Left renal pelvis (tissue), 4 donors: Measurements from ENCODE around the gene LRRC59. TPM values are rescaled to one million over a fixed set of nuclear protein-coding genes. Genes with fewer than 3 reads are reported as not detected.
A peak's percentile ranks its signal among the peaks of the same experiment; 100 is the strongest.

Source experiments
- DNase-seq, 4 donors: peaks; one replicate each; pipeline ENCODE4 v3.0.0-alpha.2; 2013; ENCODE audit warnings: low read depth in 4 of 4, low spot score in 3 of 4
- polyA plus RNA-seq, 4 donors: library from polyadenylated mRNA; unstranded; fragments of 120-200 nt; gene quantifications; one replicate each; pipeline ENCODE4 v1.2.1, GENCODE V29; 2013; ENCODE audit not compliant: insufficient read length in 4 of 4

LRRC59 gene
- polyA plus RNA-seq, 4 donors: 56.8 to 66.3 (median 64.4) TPM

DNA sequence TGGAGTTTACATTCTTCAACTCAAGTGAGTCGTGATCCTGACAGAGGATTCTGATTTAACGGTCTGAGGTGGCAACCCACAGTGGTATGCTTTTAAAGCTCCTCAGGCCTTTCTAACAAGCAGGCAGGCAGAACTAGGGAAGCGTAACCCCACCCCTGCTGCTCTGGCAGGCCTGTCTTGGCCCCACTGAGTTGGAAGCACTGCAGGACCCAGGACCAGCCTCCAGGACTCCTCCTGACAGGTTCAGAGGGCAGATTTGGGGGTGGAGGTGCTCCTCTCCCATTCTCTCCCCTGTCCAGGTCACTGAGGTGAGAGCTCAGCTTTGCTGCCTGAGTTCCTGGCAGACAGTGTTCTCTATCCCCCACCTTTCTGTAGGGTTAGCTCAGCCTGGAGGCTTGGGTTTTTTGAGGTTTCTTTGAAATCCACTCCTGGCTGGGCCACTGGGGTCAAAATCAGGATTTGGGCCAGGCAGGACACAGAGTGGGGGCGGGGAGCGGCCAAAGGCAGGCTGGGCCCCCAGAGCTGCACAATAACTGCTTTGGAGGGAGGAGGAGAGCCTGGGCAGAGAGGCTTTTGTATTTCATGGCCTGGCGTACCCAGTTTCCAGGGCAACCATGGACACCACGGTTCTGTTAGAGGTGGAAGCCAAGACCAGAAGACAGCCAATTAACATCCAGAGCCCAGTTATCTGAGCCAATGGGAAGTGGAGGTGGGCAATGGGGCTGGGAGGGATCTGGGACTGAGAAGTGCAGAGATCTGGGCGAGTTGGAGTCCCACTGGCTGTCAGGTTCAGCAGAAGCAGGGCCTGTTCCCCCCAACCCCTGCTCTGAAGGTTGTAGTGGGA is 33.9 kb downstream of the LRRC59 start:
- DNase-seq: peak in 1 of 4 donors; percentile 25

DNA sequence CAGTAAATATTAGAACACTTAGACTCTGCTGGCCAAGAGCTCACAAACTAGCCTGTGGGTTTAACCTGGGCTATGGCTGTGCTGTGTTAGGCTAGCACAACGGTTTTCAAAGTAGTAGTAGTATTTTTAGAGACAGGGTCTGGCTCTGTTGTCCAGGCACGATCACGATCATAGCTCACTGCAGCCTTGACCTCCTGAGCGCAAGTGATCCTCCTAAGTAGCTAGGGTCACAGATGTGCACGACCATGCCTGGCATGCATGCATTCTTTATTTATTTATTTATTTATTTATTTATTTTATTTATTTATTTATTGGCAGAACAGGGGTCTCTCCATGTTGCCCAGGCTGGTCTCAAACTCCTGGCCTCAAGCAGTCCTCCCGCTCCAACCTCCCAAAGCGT is 34.7 kb downstream of the LRRC59 start:
- DNase-seq: no peak

DNA sequence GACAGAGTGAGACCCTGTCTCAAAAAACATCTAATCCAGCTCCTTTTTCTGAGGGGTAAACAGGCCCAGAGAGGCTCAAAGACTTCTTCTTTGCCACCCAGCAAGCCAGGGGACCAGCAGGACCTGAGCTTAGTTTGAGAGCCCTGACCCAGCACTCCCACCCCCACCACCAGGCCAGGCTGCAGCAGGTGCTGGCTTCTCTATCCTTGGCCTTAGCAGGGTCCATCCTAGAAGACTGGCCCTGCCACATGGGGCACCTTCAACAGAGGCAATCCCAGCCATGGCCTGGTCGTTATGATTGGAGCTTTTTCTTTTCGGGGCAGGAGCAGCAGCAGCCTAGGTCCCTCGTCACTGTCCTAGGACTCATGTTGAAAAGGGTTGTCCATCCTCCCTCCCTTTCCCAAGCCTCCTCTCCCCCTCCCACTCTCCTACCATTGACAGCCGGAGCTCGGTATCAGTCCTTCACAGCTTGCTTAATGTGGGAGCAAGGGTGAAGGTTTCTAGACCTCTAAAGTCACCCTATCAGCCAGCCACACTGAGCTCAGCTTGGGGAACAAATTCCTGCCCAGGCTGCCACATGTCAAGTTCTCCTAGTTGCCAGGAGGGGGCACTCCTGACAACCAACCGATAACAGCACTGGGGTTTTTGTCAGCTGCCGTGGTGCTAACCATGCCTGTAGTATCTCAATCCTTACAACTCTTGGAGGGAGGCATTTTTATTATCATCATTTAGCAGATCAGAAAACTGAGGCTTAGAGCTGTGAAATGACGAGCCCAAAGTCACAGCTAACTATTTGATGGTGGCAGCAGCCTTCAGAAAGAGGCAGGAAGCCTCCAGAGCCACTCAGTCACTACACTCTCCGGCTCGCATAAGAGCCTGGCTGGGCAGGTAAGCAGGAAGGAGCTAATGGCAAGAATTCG is 35.5 kb downstream of the LRRC59 start:
- peak in 1 of 4 donors; percentile 36 for DNase-seq

DNA sequence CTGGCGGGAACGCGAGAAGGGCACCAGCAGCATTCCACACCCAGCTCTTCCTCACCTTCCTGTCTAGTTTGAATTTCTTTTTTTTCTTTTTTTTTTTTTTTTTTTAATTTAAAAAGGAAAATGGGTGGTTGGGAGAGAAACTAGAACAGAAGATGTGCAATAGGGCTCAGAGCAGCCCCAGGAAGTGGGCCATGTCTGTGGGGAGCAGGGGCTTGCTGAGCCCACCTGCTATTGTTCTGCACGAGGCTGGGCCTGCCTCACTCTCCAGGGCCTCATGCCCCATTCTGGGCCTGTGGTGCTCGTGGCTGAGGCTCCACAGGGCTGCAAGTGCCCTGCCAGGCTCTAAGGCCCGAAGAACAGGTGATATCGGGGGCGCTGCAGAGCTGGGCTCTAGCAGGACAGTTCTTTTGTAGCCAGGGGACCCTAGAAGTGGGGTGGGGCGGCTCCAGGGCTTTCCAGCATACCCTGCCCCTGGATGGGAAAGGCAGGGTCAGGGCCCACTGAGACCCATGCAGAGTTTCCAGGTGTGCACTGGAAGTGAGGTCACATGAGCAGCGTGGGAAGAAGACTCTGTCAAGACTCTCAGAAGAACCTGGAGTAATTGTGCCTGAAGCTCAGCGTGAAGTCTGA is 36.7 kb downstream of the LRRC59 start:
- DNase-seq: no peak

DNA sequence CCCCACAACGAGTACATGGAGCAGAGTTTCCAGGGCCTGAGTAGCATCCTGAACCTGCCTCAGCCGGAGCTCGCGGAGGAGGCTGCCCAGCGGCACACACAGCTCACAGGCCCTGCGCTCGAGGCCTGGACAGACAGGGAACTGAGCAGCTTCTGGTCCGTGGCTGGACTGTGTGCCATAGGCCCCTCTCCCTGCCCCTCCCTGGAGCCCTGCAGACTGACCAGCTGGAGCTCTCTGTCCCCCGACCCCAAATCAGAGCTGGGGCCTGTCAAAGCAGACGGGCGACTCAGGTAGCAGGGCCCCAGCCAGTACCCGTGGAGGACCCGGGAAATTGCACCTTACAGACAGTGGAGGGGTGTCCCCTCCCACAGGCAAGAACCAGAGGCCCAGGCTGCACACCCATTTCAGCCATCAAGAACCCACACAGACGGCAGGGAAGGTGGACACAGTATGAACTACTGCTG is 37.3 kb downstream of the LRRC59 start:
- DNase-seq: no peak

DNA sequence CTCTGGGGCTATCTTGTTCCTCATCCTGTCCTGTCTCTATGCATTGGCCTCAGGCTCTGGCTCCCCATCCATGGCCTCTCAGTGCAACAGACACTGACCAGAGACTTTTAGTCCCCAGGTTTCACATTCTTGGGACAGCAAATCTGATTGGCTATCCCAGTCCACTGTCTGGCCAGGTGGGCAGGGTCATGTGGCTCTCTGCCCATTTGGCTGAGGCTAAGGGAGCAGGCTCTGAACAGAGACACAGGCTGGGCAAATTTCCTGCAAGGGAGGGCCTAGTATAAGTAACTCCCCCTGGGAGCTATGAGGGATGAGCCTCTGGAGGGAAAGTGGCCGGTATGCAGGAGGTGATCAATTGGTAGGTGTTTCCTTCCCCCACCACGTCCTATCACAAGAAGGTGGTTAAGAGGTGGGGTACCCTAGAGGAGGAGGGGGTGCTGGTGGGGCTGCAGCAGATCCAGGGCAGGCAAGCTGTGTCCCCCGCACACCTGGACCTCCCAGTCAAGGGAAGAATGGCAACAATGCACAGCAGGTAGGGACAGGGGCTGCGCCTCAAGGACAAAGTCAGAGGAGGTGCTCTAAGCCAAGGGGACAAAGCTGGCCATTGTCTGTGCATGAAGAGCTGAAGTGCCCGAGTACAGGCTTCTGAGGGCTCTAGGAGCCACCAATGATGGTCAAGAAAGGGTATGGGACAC is 38.2 kb downstream of the LRRC59 start:
- DNase-seq: no peak

DNA sequence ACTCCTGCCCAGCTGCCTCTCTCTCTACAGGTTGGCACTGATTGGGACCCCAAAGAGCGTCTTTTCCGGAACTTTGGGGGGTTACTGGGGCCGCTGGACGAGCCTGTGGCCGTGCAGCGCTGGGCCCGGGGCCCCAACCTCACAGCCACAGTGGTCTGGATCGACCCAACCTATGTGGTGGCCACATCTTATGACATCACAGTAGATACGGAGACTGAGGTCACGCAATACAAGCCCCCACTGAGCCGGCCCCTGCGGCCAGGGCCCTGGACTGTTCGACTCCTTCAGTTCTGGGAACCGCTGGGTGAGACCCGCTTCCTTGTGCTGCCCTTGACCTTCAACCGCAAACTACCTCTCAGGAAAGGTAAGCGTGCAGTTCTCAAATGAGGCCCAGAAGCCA is 39.1 kb downstream of the LRRC59 start:
- DNase-seq: no peak

DNA sequence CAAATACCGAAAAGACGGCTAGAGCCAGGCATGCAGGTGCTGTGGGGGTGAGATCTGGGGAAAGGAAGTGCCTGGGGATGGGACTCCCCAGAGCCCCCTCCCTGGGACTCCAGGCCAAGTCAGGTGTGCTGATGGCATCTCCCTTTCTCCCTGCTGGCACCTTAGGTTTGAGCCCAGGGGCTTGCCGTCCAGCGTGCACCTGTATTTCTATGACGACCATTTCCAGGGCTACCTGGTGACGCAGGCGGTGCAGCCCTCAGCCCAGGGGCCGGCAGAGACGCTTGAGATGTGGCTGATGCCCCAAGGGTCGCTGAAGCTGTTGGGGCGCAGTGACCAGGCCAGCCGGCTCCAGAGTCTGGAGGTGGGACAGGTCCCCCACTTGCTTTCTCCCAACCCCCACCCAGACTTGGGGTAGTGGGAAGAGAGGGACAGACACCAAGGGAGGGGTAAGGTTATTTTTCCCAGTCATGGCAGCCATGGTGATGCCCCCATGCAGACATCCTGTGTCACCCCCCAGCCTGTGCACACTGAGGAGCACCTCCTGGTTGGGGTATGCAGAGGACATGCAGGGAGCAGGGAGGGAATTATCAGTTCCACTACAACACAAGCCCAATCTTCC is 40.3 kb downstream of the LRRC59 start:
- no peak for DNase-seq

DNA sequence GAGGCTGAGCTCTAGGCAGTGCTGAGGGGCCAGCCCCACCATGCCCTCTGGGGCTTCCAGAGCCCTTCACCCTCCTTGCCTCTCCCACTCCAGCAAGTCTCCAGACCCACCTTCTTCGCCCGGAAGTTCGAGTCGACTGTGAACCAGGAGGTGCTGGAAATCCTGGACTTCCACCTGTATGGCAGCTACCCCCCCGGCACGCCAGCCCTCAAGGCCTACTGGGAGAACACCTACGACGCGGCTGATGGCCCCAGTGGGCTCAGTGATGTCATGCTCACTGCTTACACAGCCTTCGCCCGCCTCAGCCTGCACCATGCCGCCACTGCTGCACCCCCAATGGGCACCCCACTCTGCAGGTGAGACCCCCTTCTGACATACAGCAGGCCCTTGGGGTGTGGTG is 40.9 kb downstream of the LRRC59 start:
- DNase-seq: no peak

DNA sequence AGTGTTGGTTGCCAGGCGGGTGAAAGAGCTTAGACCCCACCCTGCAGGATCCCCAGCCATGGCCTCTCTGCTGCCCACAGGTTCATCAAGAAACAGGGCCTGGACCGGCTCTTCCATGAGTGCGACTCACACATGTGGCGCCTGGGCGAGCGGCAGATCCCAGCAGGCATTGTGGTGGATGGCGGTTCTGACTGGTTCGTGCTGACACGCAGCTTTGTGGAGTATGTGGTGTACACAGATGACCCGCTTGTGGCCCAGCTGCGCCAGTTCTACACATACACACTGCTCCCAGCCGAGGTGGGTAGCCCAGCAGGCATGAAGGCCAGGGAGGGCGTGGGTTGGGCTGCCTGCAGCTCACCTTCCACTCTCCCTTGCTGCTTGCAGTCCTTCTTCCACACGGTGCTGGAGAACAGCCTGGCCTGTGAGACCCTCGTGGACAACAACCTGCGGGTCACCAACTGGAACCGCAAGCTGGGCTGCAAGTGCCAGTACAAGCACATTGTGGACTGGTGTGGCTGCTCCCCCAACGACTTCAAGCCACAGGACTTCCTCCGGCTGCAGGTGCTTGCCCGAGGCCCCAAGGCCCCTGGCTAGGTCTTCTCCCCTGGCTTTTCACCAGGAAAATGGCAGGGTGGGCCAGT is 41.5 kb downstream of the LRRC59 start:
- no peak for DNase-seq

DNA sequence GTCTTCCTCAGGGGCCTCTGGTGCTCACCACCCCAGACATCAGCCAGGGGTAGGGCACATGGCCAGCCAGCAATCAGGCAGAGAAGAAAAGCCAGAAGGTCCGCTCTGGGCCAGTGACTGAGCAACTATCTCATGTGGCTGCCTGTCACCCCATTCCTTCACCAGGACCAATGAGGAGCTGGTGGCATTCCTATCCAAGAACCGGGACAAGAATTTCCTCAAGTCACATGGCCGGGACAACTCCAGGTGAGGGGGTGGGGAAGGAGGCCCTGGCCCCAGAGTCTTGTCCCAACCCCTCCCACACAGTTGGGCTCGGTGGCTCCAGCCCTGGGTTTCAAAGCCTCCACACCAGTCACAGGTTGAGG is 42.0 kb downstream of the LRRC59 start:
- DNase-seq: no peak

DNA sequence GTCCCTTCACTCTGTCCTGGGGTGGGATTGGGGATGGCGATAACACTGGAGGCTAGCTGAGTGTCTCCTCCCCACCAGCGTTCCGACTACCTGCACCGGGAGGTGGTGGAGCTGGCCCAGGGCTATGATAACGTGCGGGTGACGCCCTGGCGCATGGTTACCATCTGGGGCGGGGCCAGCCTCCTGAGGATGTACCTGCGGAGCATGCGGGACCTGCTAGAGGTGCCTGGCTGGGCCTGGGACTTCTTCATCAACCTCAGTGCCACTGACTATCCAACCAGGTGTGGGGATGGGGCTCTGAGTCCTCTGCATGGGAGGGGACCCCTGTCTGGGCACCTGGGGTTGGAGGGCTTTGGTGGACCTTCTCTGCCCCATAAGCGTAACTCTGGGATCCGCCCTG is 42.5 kb downstream of the LRRC59 start:
- DNase-seq: no peak

DNA sequence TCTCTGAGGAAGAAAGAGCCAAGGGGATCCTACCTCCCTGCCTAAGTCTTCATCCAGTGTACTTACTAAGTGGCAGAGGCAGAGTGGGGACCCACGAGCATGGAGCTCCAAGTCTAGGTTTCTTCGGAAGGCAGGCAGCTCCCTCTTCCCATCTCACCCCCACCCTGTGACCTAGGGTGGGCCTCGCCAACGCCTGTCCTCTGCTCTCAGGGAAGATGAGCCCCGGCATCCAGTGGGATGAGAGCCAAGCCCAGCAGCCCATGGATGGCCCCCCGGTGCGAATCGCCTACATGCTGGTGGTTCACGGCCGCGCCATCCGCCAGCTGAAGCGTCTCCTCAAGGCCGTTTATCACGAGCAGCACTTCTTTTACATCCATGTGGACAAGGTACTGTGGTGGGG is 43.1 kb downstream of the LRRC59 start:
- no peak for DNase-seq

DNA sequence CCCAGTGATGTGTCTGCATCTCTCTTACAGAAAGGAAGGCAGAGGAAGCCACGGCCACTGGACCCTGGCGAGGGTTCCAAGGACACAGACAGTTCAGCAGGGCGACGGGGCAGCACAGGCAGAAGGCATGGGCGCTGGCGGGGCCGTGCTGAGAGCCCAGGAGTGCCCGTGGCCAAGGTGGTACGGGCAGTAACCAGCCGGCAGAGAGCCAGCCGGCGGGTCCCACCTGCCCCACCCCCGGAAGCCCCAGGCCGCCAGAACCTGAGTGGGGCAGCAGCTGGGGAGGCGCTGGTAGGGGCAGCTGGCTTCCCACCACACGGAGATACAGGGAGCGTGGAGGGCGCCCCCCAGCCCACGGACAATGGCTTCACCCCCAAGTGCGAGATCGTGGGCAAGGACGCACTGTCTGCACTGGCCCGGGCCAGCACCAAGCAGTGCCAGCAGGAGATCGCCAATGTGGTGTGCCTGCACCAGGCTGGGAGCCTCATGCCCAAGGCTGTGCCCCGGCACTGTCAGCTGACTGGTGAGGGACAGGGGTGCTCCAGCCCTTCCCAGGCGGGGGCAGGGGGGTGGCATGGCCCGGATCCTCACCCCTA is 43.6 kb downstream of the LRRC59 start:
- DNase-seq: no peak

DNA sequence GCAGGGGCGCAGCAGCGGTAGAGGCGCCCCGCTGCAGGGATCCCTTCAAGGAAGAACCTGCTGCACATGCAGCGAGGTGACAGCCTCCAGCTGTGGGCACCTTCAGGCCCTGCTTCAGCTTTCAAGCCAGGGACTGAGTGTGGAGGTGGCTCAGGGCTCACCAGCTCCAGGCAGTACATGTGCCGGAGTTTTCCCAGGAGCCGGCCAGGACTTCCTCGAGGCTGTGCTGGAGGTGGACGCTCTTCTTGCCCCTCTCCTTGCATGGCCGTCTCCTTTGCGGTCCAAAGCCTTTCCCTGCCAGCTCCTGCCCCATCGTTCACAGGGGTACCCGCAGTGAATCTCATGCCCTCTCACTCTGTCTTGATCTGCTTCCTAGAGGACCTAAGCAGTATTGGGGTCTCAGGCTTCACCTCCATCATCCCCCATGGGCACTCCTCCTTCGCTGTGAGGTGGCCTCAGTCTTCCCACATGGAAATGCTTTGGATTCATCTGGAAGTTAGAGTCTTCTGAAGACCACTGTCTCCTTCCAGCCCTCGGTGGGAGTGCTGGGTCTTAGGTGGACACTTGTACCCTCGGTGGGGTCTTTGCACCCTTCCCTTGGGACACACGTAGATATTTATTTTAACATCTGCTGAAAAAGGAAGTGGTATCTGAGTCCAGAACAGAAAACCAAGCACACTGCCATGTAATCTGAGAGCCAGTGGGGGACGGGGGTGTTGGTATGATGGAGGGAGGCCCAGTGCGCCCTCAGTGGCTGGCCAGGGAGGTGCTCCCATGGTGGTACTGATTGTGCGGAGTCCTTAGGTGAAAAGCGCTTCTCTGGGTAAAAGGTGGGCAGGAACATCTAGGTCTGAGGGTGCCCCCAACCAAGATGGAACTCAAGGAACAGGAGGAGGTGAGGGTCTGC is 44.4 kb downstream of the LRRC59 start:
- no peak for DNase-seq

DNA sequence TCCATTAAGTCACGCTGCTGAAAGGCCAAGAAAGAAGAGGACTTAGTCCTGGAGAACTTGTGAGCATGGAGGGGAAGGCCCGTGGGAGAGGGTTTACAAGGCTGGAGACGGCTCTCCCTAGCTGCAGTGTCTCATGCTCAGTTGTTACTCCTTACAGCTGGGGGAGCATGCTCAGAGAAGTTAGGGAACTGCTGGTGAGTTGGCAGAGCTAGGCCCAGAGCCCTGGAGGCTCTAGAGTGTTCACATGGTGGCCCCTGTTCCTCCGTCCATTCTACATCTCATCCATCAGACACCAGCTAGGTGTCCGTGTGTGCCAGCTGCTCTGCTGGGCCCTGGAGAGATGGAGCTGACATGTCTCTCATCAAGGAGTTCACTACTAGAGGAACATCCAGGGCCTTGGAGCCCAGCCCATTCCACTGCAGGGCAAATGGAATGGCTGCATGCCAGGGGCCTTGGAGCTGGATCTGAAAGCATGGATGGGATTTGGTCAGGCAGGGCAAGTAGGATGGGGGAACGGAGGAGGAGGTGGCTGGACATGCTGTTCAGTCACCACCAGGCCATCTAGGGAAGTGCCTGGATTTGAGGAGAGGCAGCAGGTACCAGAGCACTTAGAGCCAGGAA is 45.1 kb downstream of the LRRC59 start:
- DNase-seq: no peak

DNA sequence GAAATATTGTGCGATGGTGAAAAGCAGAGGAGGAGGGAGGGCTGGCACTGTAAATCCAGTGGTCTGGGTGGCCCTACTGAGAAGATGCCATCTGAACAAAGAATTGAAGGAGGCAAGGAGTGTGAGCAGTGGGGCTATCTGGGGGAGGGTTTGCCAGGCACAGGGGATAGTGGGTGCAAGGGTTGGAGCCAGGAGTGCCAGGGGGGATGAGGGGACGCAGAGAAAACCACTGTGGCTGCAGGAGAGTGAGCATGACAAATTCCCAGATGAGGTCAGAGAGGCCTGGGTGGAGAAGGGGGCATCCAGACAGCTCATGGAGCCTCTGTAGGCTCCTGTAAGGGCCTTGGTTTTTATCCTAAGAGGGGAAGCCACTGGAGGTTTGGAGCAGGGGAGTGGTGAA is 46.6 kb downstream of the LRRC59 start:
- no peak for DNase-seq

DNA sequence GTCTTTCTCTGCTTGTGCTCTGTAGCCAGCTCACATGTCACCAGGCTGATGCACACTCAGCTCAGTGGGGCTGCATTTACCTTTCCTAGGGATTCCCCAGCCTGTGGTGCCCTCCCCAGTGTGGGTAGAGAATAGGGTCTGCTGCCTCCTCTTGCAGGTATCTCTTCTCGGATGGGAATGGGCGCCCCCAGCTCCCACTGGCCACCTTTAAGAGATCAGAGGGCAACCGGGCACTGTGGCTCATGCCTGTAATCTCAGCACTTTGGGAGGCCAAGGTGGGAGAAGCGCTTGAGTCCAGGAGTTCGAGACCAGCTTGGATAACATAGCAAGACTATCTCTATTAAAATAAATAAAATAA is 48.1 kb downstream of the LRRC59 start:
- no peak for DNase-seq
